C4-2B (cell line): ENCODE results near the gene MLANA.
"Not testable (repeated sequence)": the region's sequence is repeated elsewhere in the genome, so short reads cannot be mapped to it uniquely, and the experiment has no call there.

ENCODE experiments used
- CTCF ChIP-seq: fragments of 450-650 bp; conservative IDR thresholded peaks from 2 replicates; pipeline ENCODE4 v1.5.1; 2017; ENCODE audit warnings: mild to moderate bottlenecking
- ZFX ChIP-seq: fragments of 450-650 bp; IDR thresholded peaks from 2 replicates; pipeline ENCODE4 v1.6.1; 2017

GRCh38 chr9:5882244-5883012 is 8.3 kb upstream of the MLANA start:
- TF ChIP-seq CTCF, ZFX: not testable (repeated sequence)
